Endothelial cell of umbilical vein (primary cell): ENCODE data around the gene RNASEH2A. TPM values are rescaled to one million over a fixed set of nuclear protein-coding genes. Genes with fewer than 3 reads are reported as not detected.
A peak's percentile ranks its signal among the peaks of the same experiment; 100 is the strongest.

Source experiments
- BruUV-seq: library from RNA; stranded (reverse); fragments of 400-500 nt; replicated peaks from 2 replicates; lab custom pipeline; 2021; lab: Mats Ljungman, UMichigan
- CTCF ChIA-PET: fragments of 300-600, 350-600 bp; sonication (Branson Sonifier 250); formaldehyde crosslinking; loops from one replicate; lab custom pipeline; 2021; ENCODE audit warnings: antibody characterized with exemption, inconsistent platforms; lab: Charles Lee
- POLR2A ChIA-PET: fragments of 300-600, 350-600 bp; sonication (Branson Sonifier 250); formaldehyde crosslinking; loops from one replicate; lab custom pipeline; 2021; ENCODE audit warnings: antibody characterized with exemption, inconsistent platforms; lab: Charles Lee
- DNase-seq: peaks from one replicate; pipeline ENCODE4 v3.0.0-alpha.2; 2011; ENCODE audit warnings: low read depth, low spot score
- FAIRE-seq: peaks from 2 replicates; lab custom pipeline; 2011; peaks lifted over from hg19 to GRCh38; lab: Jason Lieb, UNC
- H2AFZ ChIP-seq: 2 replicates; pipeline ENCODE4 v1.6.0; 2012; ENCODE audit warnings: low read depth, low read length, control low read depth, inconsistent platforms
- H3K27ac ChIP-seq: 2 replicates; pipeline ENCODE4 v1.5.1; 2011; ENCODE audit warnings: low read depth, mild to moderate bottlenecking, control low read depth, low read length, moderate library complexity; ENCODE audit not compliant: insufficient read depth
- H3K27me3 ChIP-seq, 2 experiments: 2 replicates each; pipeline versions ENCODE4 v1.6.0 to v1.6.1; 2011; ENCODE audit warnings: low read length in 2 of 2, mixed read lengths in 1 of 2; ENCODE audit not compliant: control insufficient read depth in 2 of 2, insufficient read depth in 2 of 2
- H3K36me3 ChIP-seq, 2 experiments: 2 replicates in 1 of 2; 3 replicates in 1 of 2; pipeline ENCODE4 v1.5.1; 2011; ENCODE audit warnings: low read length in 2 of 2, mild to moderate bottlenecking in 1 of 2, moderate library complexity in 1 of 2; ENCODE audit not compliant: control insufficient read depth in 2 of 2, insufficient read depth in 2 of 2; ENCODE audit errors: extremely low read depth in 1 of 2
- H3K4me1 ChIP-seq: 3 replicates; pipeline ENCODE4 v1.5.1; 2011; ENCODE audit warnings: mild to moderate bottlenecking, low read length; ENCODE audit not compliant: control insufficient read depth, insufficient read depth; ENCODE audit errors: extremely low read depth
- H3K4me2 ChIP-seq: 2 replicates; pipeline ENCODE4 v1.6.1; 2011; ENCODE audit warnings: low read length, control low read depth, mixed read lengths; ENCODE audit not compliant: insufficient read depth
- H3K4me3 ChIP-seq, 3 experiments: fragments of 200-600 bp in 1 of 3; sonication (generic), shearing (Covaris generic) in 1 of 3; replicated peaks in 1 of 3; 2 replicates each; pipeline ENCODE4 v1.5.1; 2011 to 2016; ENCODE audit warnings: control low read depth in 3 of 3, low read length in 3 of 3, mild to moderate bottlenecking in 2 of 3, inconsistent platforms in 1 of 3, low read depth in 1 of 3, moderate library complexity in 1 of 3; ENCODE audit not compliant: insufficient read depth in 1 of 3
- H3K79me2 ChIP-seq: 2 replicates; pipeline ENCODE4 v1.6.0; 2012; ENCODE audit warnings: low read length, inconsistent platforms; ENCODE audit not compliant: control insufficient read depth, insufficient read depth
- H3K9ac ChIP-seq: replicated peaks from 2 replicates; pipeline ENCODE3; 2011; ENCODE audit warnings: low read length, control low read depth; ENCODE audit not compliant: insufficient read depth; ENCODE audit errors: extremely low read depth
- H3K9me1 ChIP-seq: replicated peaks from 3 replicates; pipeline ENCODE4 v1.6.0; 2011; ENCODE audit warnings: mild to moderate bottlenecking, low read length; ENCODE audit not compliant: control insufficient read depth, insufficient read depth; ENCODE audit errors: extremely low read depth
- H3K9me3 ChIP-seq: replicated peaks from 2 replicates; pipeline ENCODE4 v1.5.1; 2012; ENCODE audit warnings: low read length, inconsistent platforms; ENCODE audit not compliant: control insufficient read depth, insufficient read depth
- H4K20me1 ChIP-seq: replicated peaks from 2 replicates; pipeline ENCODE3; 2011; ENCODE audit warnings: mild to moderate bottlenecking, low read length; ENCODE audit not compliant: control insufficient read depth, insufficient read depth; ENCODE audit errors: extremely low read depth
- CTCF ChIP-seq, 2 donors: IDR thresholded peaks; 1 replicate in 1 of 2; 2 replicates in 1 of 2; pipeline ENCODE4 v1.5.1; 2011; ENCODE audit warnings: low read length in 2 of 2, mild to moderate bottlenecking in 2 of 2, moderate library complexity in 2 of 2, control low read depth in 1 of 2, inconsistent platforms in 1 of 2, low read depth in 1 of 2; ENCODE audit not compliant: insufficient read depth in 1 of 2; ENCODE audit errors: extremely low read depth in 1 of 2
- EZH2 ChIP-seq: IDR thresholded peaks from 2 replicates; pipeline ENCODE4 v1.6.1; 2012; ENCODE audit warnings: borderline replicate concordance, low read depth, mild to moderate bottlenecking, moderate library complexity, low read length, inconsistent platforms; ENCODE audit not compliant: severe bottlenecking
- FOS ChIP-seq: IDR thresholded peaks from 2 replicates; pipeline ENCODE4 v1.6.1; 2011; ENCODE audit warnings: mild to moderate bottlenecking, low read length, moderate library complexity, borderline replicate concordance; ENCODE audit not compliant: insufficient read depth
- GATA2 ChIP-seq: IDR thresholded peaks from 2 replicates; pipeline ENCODE4 v1.7.0; 2011; ENCODE audit warnings: low read depth, mild to moderate bottlenecking, moderate library complexity, mixed read lengths, low read length; ENCODE audit not compliant: insufficient read length, insufficient read depth
- JUN ChIP-seq: IDR thresholded peaks from 2 replicates; pipeline ENCODE4 v1.6.1; 2011; ENCODE audit warnings: borderline replicate concordance, low read depth; ENCODE audit not compliant: insufficient read length, insufficient read depth
- MAX ChIP-seq: IDR thresholded peaks from 2 replicates; pipeline ENCODE4 v1.6.1; 2011; ENCODE audit not compliant: insufficient read depth, insufficient read length
- MYC ChIP-seq: IDR thresholded peaks from one replicate; pipeline ENCODE4 v1.6.1; 2011; ENCODE audit warnings: mild to moderate bottlenecking, low read depth, low read length
- POLR2A ChIP-seq: IDR thresholded peaks from 2 replicates; pipeline ENCODE4 v1.6.1; 2012; ENCODE audit warnings: low read depth, mild to moderate bottlenecking, control low read depth, low read length
- POLR2AphosphoS5 ChIP-seq: IDR thresholded peaks from 2 replicates; pipeline ENCODE4 v1.6.1; 2012; ENCODE audit warnings: low read depth, mild to moderate bottlenecking, control low read depth, low read length, moderate library complexity; ENCODE audit not compliant: insufficient read depth
- dilution Hi-C: fragments of 300-500 bp; cut with MboI; formaldehyde crosslinking; loops from one replicate; pipeline ENCODE4 v1.15.0; 2019; ENCODE audit warnings: low sequenced_read_pairs; ENCODE audit not compliant: extremely low pct_ligation_motif_present
- intact Hi-C: fragments of 100-400 bp; cut with micrococcal nuclease; formaldehyde crosslinking; loops from one replicate; pipeline ENCODE4 v1.10.0; 2022
- polyA plus RNA-seq, 4 experiments: library from polyadenylated mRNA; depleted of rRNA in 3 of 4; stranded (reverse) in 3 of 4; unstranded in 1 of 4; fragments of >200 nt; gene quantifications; 2 replicates each; pipeline versions ENCODE4 v1.2.1 to v1.2.3, GENCODE V29; 2011 to 2012; ENCODE audit warnings: missing spikeins in 1 of 4
- total RNA-seq: library from RNA; stranded (reverse); gene quantifications from 2 replicates; pipeline ENCODE4 v1.2.3, GENCODE V29; 2021

RNASEH2A gene
- total and polyA plus RNA-seq, 2 donors (not counting 3 experiments of a cell fraction or from before 2014, with no cell fraction given): 25.6 to 45.4 TPM

GRCh38 chr19:12757544-12758274 is 48.7 kb upstream of the RNASEH2A start:
- no peaks in the 10 kb centered on the region for H3K9me1 ChIP-seq
- no peaks in the 10 kb centered on the region for H3K79me2 ChIP-seq
- H3K9ac ChIP-seq: no peak overlapping the region
- intact Hi-C loops: loop anchor here (1.0 to 2.0 kb wide), 3 partner anchors 35 to 193 kb away; partner anchors contain the start of gene TNPO2
- H3K4me3 ChIP-seq: peak overlapping the region in 2 of 3 experiments; percentile 22 to 39
- H3K36me3 ChIP-seq: no peaks in the 10 kb centered on the region
- BruUV-seq: no TSS peak
- no peak overlapping the region for H3K27ac ChIP-seq
- no peaks in the 10 kb centered on the region for H3K27me3 ChIP-seq
- H3K9me3 ChIP-seq: no peaks in the 10 kb centered on the region
- peak overlapping the region; percentile 99 for H2AFZ ChIP-seq
- ChIA-PET CTCF (interaction anchor here (0.5 to 12.6 kb wide), 35 partner anchors 9 to 833 kb away, joined by 3 to 481 read pairs (median 4); partner anchors contain the start of genes CALR, GET3, HOOK2 and JUNB), POLR2A (interaction anchor here (1.3 kb wide), 1 partner anchor 34 kb away, joined by 3 read pairs; the partner anchor contains the start of gene JUNB)
- H3K4me2 ChIP-seq: peak overlapping the region; percentile 78
- no peaks in the 10 kb centered on the region for H4K20me1 ChIP-seq
- dilution Hi-C loops: no loop called here
- FAIRE-seq (peak; percentile 83), DNase-seq (peak; percentile 81)
- TF ChIP-seq MYC (no peak), CTCF (IDR thresholded peaks at IDR 0.05; ENCODE audit: extremely low read depth in 1 of 2, insufficient read depth in 1 of 2, low read depth in 1 of 2, low read length in 2 of 2) (peak; percentile 98 to 99)
- no peaks in the 10 kb centered on the region for H3K4me1 ChIP-seq

- Histone ChIP-seq H3K4me1 (no peaks in the 10 kb centered on the region), H3K4me3 (no peak overlapping the region), H4K20me1 (no peaks in the 10 kb centered on the region), H3K4me2 (no peak overlapping the region), H3K36me3 (no peaks in the 10 kb centered on the region), H3K9me3 (no peaks in the 10 kb centered on the region), H3K27ac (no peak overlapping the region), H2AFZ (no peak overlapping the region), H3K27me3 (no peaks in the 10 kb centered on the region), H3K9me1 (no peaks in the 10 kb centered on the region), H3K79me2 (no peaks in the 10 kb centered on the region), H3K9ac (no peak overlapping the region)
- FAIRE-seq: no peak
- ChIA-PET POLR2A (interaction anchor here (1.3 kb wide), 1 partner anchor 30 kb away, joined by 4 read pairs; no protein-coding TSS in a partner anchor), CTCF (interaction anchor here (0.9 to 12.6 kb wide), 18 partner anchors 9 to 174 kb away, joined by 3 to 524 read pairs (median 7); partner anchors contain the start of genes BEST2, FARSA, GET3 and HOOK2)
- TF ChIP-seq MYC (no peak), CTCF (IDR thresholded peaks at IDR 0.05; ENCODE audit: extremely low read depth in 1 of 2, insufficient read depth in 1 of 2, low read depth in 1 of 2, low read length in 2 of 2) (no peak), MAX (no peak), GATA2 (no peak), JUN (no peak), FOS (no peak), EZH2 (no peak), POLR2A (no peak), POLR2AphosphoS5 (no peak)
- intact Hi-C loops (loop anchor here (1.0 to 2.0 kb wide), 3 partner anchors 15 to 88 kb away; partner anchors contain the start of gene HOOK2), dilution Hi-C loops (no loop called here)
- no TSS peak for BruUV-seq
- DNase-seq: no peak
Measured at GRCh38 chr19:12759686-12760085, 46.7 kb upstream of the RNASEH2A start.
